Right kidney (tissue), 9 donors: ENCODE measurements around the gene OR5AL1.
"Not testable (repeated sequence)": the region's sequence is repeated elsewhere in the genome, so short reads cannot be mapped to it uniquely, and the experiment has no call there.

ENCODE experiments used
- DNase-seq: peaks from one replicate; pipeline ENCODE4 v3.0.0-alpha.2; 2016
- long read RNA-seq, 8 donors: transcript quantifications; one replicate each; lab custom pipeline, GENCODE V29; 2026

OR5AL1 gene
- long read RNA-seq, donor 1, result 0 reads
- long read RNA-seq, donor 2, result 0 reads
- long read RNA-seq, donor 3, result 0 reads
- long read RNA-seq, donor 4, result 0 reads
- long read RNA-seq, donor 5, result 0 reads
- long read RNA-seq, donor 6, result 0 reads
- long read RNA-seq, donor 7, result 0 reads
- long read RNA-seq, donor 8, result 0 reads

- DNase-seq, result no peak
Observed at GRCh38 chr11:56412396-56412795, at the start of gene OR5AL1. Gene OR5AL1 (plus strand): TSS chr11:56412696.

- DNase-seq, result no peak
Observed at GRCh38 chr11:56375324-56375723, 37.2 kb upstream of the OR5AL1 start, which contains the start of gene OR8U1. Gene OR8U1 (plus strand): TSS chr11:56375624. CDS start chr11:56375624, 0 bp downstream.

- DNase-seq, result no peak
Observed at GRCh38 chr11:56380120-56380519, 32.4 kb upstream of the OR5AL1 start.

- no peak for DNase-seq
Observed at GRCh38 chr11:56394381-56394780, 18.1 kb upstream of the OR5AL1 start.

- no peak for DNase-seq
Observed at GRCh38 chr11:56396047-56396446, 16.4 kb upstream of the OR5AL1 start.

GRCh38 chr11:56401858-56402461 is 10.5 kb upstream of the OR5AL1 start:
- not testable (repeated sequence) for DNase-seq

- no peak for DNase-seq
Observed at GRCh38 chr11:56404393-56404792, 8.1 kb upstream of the OR5AL1 start.

- DNase-seq, result no peak
Observed at GRCh38 chr11:56410801-56411200, 1.7 kb upstream of the OR5AL1 start.

- no peak for DNase-seq
Observed at GRCh38 chr11:56453521-56453920, 41.0 kb downstream of the OR5AL1 start.

GRCh38 chr11:56457076-56457475 is 44.6 kb downstream of the OR5AL1 start:
- no peak for DNase-seq
